ENCODE results near the gene SMIM33. TPM values are rescaled to one million over a fixed set of nuclear protein-coding genes. Genes with fewer than 3 reads are reported as not detected.
"Not testable (repeated sequence)": the region's sequence is repeated elsewhere in the genome, so short reads cannot be mapped to it uniquely, and the experiment has no call there.

SMIM33 gene
- total and polyA plus RNA-seq, 2 donors (not counting 1 experiment from before 2014, with no cell fraction given): not detected

GRCh38 chr5:139478657-139479423 is 8.0 kb downstream of the SMIM33 start:
- H3K4me1 ChIP-seq (ENCODE audit: control insufficient read depth in 2 of 2, insufficient read depth in 2 of 2, low read length in 2 of 2): peaks cover 26 to 27% of the 10 kb centered on the region in 2 donors
- H2AFZ ChIP-seq (ENCODE audit: insufficient read depth, low read depth, low read length, poor library complexity, severe bottlenecking); H3K4me2 ChIP-seq (replicated peaks; ENCODE audit: low read depth, low read length, poor library complexity, severe bottlenecking); DNase-seq; ATAC-seq (ENCODE audit: low read depth); H3K9me3 ChIP-seq (ENCODE audit: control extremely low read depth in 1 of 3, control insufficient read depth in 2 of 3, insufficient read depth in 1 of 3, low read length in 2 of 3); POLR2A ChIA-PET; H3K9me3 Mint-ChIP-seq (ENCODE audit: insufficient read depth); H4K20me1 ChIP-seq (ENCODE audit: control insufficient read depth, insufficient read depth, low read length, poor library complexity, severe bottlenecking); H3K27ac ChIP-seq (ENCODE audit: low read length in 2 of 2); H3K9ac ChIP-seq (ENCODE audit: low read length); H3K4me3 ChIP-seq (ENCODE audit: control extremely low read depth in 1 of 5, extremely low read depth in 1 of 5, insufficient read depth in 1 of 5, low read depth in 2 of 5, low read length in 4 of 5); H3K4me3 Mint-ChIP-seq; intact Hi-C loops (cut with micrococcal nuclease); CTCF ChIA-PET; H3K27ac Mint-ChIP-seq; H3K79me2 ChIP-seq (ENCODE audit: control insufficient read depth, insufficient read depth, low read length); H3K36me3 ChIP-seq (replicated peaks in 1 of 2; ENCODE audit: control extremely low read depth in 1 of 2, control insufficient read depth in 1 of 2, extremely low read depth in 1 of 2, insufficient read depth in 2 of 2, low read length in 1 of 2): not testable (repeated sequence)
- peaks cover 0 to 14% (median 6%) of the 10 kb centered on the region in 4 experiments for H3K27me3 ChIP-seq (replicated peaks in 1 of 4; ENCODE audit: control extremely low read depth in 1 of 4, control insufficient read depth in 3 of 4, insufficient read depth in 4 of 4, low read length in 3 of 4)
- peaks cover 26% of the 10 kb centered on the region for H3K4me1 Mint-ChIP-seq
- H3K27me3 Mint-ChIP-seq: peaks cover 15% of the 10 kb centered on the region
- 100% methylated on average over 2 of the region's 9 CpGs for WGBS (ENCODE audit: insufficient coverage)

- WGBS (ENCODE audit: insufficient coverage): no CpG with 5 or more reads among the region's 4 CpGs
- H3K27me3 ChIP-seq (replicated peaks in 1 of 4; ENCODE audit: control extremely low read depth in 1 of 4, control insufficient read depth in 3 of 4, insufficient read depth in 4 of 4, low read length in 3 of 4): peaks cover 0 to 12% (median 3%) of the 10 kb centered on the region in 4 experiments
- H3K9me3 Mint-ChIP-seq (ENCODE audit: insufficient read depth); H4K20me1 ChIP-seq (ENCODE audit: control insufficient read depth, insufficient read depth, low read length, poor library complexity, severe bottlenecking); H3K79me2 ChIP-seq (ENCODE audit: control insufficient read depth, insufficient read depth, low read length); H3K4me2 ChIP-seq (replicated peaks; ENCODE audit: low read depth, low read length, poor library complexity, severe bottlenecking); DNase-seq; H2AFZ ChIP-seq (ENCODE audit: insufficient read depth, low read depth, low read length, poor library complexity, severe bottlenecking); CTCF ChIA-PET; H3K27ac Mint-ChIP-seq; intact Hi-C loops (cut with micrococcal nuclease); H3K4me3 Mint-ChIP-seq; H3K9ac ChIP-seq (ENCODE audit: low read length); H3K36me3 ChIP-seq (replicated peaks in 1 of 2; ENCODE audit: control extremely low read depth in 1 of 2, control insufficient read depth in 1 of 2, extremely low read depth in 1 of 2, insufficient read depth in 2 of 2, low read length in 1 of 2); H3K9me3 ChIP-seq (ENCODE audit: control extremely low read depth in 1 of 3, control insufficient read depth in 2 of 3, insufficient read depth in 1 of 3, low read length in 2 of 3); H3K4me3 ChIP-seq (ENCODE audit: control extremely low read depth in 1 of 5, extremely low read depth in 1 of 5, insufficient read depth in 1 of 5, low read depth in 2 of 5, low read length in 4 of 5); ATAC-seq (ENCODE audit: low read depth); H3K27me3 Mint-ChIP-seq; H3K27ac ChIP-seq (ENCODE audit: low read length in 2 of 2): not testable (repeated sequence)
- POLR2A ChIA-PET: interaction anchor here (0.7 kb wide), 1 partner anchor 36 kb away, joined by 7 read pairs; no protein-coding TSS in a partner anchor
- peaks cover 26 to 27% of the 10 kb centered on the region in 2 donors for H3K4me1 ChIP-seq (ENCODE audit: control insufficient read depth in 2 of 2, insufficient read depth in 2 of 2, low read length in 2 of 2)
- peaks cover 26% of the 10 kb centered on the region for H3K4me1 Mint-ChIP-seq
Measured at GRCh38 chr5:139479729-139480128, 8.9 kb downstream of the SMIM33 start.

Data from B cell (primary cell).